G401 (cell line): ENCODE data around the gene CALU. TPM values are rescaled to one million over a fixed set of nuclear protein-coding genes. Genes with fewer than 3 reads are reported as not detected.

Source experiments
- DNase-seq: peaks from one replicate; pipeline ENCODE4 v3.0.0-alpha.2; 2015; ENCODE audit warnings: low spot score
- in situ Hi-C: cut with HindIII; loops from 2 replicates; pipeline ENCODE4 v1.10.0; 2016; ENCODE audit warnings: low sequenced_read_pairs, mixed read lengths
- total RNA-seq: library from RNA; depleted of rRNA; stranded (reverse); fragments of >200 nt; shearing (Covaris generic); gene quantifications from 2 replicates; pipeline ENCODE4 v1.2.3, GENCODE V29; 2014; rRNA removed

The CALU gene
- 86.0 and 136 TPM in 2 replicates for total RNA-seq

DNA sequence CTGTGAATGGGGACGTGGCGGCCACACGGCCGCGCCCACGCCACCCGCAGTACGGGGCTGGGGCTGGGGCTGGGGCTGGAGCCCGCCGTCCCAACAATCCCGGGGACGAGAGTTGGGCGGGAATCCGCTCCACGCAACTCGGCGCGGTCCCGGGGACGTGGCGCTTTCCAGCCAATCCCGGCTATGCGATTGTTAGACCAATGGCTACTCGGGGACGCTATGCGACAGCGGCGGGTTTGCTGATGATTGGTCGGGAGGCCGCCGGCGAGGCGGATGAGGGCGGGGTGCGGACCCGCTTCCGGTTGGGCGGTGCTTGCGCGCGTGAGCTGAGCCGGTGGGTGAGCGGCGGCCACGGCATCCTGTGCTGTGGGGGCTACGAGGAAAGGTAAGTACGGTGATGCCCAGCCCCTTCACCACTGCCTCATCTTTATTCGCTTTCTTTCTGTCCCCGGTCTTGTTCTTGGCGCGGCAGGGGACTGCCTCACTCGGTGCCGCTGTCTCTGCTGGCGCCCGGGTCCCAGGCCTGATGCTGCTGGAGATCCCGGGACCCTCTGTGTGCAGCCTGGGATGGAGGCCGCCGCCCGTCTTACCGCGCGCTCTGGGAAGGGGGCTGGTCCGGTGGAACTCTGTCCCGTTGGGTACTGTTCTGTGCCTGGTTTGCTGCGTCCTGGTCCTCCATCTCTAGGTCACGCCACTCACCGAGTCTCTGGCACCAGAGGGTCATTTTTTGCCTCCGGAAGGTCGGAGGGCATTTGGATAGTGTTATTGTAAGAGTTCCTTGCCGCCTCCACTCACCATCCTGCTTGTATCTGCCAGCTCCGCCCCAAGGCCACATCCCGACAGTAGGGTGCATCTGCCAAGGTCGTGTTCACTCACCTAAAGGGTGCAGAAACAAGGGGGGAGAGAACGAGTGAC lies at the start of gene CALU:
CALU (plus strand) TSS at position 312 of the 915 bp plus-strand sequence. CDS start 9,225 bp downstream, outside the sequence.
- in situ Hi-C loops = no loop called here
- peak; percentile 95 for DNase-seq

DNA sequence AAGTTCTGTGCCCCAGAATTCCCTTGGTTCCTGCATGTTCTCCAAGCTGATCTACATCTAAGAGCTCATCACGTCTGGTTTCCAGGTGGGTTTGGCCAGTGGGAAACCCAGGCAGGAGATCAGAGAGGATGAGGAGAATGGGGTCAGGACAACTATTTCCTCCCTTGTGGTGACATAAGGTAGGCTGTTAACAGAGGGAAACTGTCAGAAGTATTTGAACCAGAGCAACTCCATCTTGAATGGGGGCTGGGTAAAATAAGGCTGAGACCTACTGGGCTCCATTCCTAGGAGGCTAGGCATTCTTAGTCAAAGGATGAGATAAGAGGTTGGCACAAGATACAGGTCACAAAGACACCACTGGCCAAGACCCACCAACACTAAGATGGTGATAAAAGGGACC lies 47.9 kb upstream of the CALU start:
- in situ Hi-C loops = no loop called here
- no peak for DNase-seq

DNA sequence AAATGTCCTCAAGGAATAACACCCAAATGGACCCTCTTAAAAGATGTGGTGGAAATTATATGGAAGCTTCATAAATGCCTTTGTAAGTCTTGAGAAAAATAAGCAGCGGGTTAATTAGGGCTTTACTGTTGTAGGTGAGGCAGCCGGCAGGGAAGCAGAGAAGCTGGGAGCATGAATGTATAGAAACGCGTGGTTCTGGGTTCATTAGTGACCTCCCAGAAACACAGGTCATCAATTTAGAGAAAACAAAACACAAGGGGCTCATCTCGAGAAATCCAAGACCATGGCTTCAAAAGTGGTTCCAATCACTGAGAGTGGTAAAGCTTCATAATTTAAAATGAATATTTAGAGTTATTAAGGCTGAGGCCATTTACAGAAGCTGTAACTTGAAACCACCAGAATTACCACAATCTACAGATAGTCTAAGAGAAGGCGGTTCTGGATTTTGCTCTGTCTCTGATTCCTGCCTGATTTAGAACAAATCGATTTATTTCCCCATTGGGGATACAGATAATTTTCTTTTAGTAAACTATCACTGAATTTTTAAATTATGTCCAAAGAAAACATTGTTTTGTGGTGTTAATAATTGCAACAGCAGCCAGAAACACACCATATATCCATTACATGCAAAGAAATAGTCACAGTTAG lies 46.4 kb upstream of the CALU start:
- in situ Hi-C loops = no loop called here
- DNase-seq = no peak

- no peak for DNase-seq
- in situ Hi-C loops = no loop called here
Measured at GRCh38 chr7:128693373-128694015, 45.7 kb upstream of the CALU start.

- no peak for DNase-seq
Measured at GRCh38 chr7:128694738-128695137, 44.4 kb upstream of the CALU start.

GRCh38 chr7:128697302-128697905 lies 41.8 kb upstream of the CALU start:
- in situ Hi-C loops = no loop called here
- no peak for DNase-seq

More at GRCh38 chr7:128694738-128695137, 44.4 kb upstream of the CALU start:
- in situ Hi-C loops = no loop called here

GRCh38 chr7:128699196-128699712 lies 39.9 kb upstream of the CALU start:
- in situ Hi-C loops = no loop called here
- no peak for DNase-seq

GRCh38 chr7:128699895-128700294 lies 39.3 kb upstream of the CALU start:
- in situ Hi-C loops = no loop called here
- DNase-seq = no peak

GRCh38 chr7:128701062-128701785 lies 37.9 kb upstream of the CALU start:
- no peak for DNase-seq
- in situ Hi-C loops = no loop called here

- no peak for DNase-seq
- in situ Hi-C loops = no loop called here
Measured at GRCh38 chr7:128703609-128704241, 35.4 kb upstream of the CALU start.

GRCh38 chr7:128705891-128706333 lies 33.2 kb upstream of the CALU start:
- in situ Hi-C loops = no loop called here
- DNase-seq = no peak

- in situ Hi-C loops = no loop called here
- no peak for DNase-seq
Measured at GRCh38 chr7:128707752-128708151, 31.4 kb upstream of the CALU start.

DNA sequence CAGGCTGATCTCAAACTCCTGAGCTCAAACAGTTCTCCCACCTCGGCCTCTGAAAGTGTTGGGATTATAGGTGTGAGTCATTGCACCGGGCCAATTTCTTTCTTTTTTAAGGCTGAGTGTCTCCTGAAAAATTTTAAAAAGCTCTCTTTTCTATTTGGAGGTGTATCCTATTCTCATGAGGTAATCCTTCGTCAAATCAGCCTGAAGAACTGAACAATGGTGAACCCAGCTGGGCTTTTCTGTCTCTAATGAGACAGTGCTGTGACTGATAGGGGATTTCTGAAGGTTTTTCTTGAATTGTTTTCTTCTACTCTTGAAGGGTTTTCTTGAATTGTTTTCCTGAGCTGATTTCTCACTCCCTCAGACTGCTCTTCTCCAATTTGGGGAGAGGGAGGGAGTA lies 30.9 kb upstream of the CALU start:
- no peak for DNase-seq
- in situ Hi-C loops = no loop called here

GRCh38 chr7:128708824-128709223 lies 30.3 kb upstream of the CALU start:
- DNase-seq = no peak
- in situ Hi-C loops = no loop called here

DNA sequence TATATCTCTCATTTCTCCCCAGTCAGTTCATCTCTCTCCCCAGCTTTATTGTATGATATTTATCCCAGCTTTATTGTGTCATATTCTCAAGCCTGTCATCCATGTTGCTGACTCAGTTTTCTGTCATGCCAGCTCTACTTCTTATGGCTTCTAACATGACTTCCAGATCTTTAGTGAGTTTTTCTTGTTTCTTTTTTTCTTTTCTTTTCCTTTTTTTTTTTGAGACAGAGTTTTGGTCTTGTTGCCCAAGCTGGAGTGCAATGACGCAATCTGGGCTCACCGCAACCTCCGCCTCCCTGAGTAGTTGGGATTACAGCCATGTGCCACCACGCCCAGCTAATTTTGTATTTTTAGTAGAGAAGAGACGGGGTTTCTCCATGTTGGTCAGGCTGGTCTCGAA lies 28.7 kb upstream of the CALU start:
- DNase-seq = no peak
- in situ Hi-C loops = no loop called here

DNA sequence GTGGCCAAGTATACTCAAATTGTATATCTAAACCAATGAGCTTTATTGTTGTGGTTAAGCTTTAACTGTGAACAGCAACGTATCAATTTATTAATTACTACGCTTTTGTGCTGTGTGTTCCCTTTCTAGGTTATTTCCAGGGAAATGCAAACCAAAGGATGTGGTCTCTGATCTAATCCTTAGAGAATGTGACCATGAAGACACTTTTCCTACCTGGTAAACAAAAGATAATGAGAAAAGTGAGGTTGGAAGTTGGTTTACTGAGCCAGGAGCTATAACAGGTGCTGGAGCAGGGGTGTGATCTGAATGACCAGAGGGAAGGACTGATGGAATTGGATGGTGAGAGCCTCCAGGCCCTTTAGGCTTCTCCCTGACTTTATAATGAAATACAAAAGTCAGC lies 25.4 kb upstream of the CALU start:
- in situ Hi-C loops = no loop called here
- no peak for DNase-seq

DNA sequence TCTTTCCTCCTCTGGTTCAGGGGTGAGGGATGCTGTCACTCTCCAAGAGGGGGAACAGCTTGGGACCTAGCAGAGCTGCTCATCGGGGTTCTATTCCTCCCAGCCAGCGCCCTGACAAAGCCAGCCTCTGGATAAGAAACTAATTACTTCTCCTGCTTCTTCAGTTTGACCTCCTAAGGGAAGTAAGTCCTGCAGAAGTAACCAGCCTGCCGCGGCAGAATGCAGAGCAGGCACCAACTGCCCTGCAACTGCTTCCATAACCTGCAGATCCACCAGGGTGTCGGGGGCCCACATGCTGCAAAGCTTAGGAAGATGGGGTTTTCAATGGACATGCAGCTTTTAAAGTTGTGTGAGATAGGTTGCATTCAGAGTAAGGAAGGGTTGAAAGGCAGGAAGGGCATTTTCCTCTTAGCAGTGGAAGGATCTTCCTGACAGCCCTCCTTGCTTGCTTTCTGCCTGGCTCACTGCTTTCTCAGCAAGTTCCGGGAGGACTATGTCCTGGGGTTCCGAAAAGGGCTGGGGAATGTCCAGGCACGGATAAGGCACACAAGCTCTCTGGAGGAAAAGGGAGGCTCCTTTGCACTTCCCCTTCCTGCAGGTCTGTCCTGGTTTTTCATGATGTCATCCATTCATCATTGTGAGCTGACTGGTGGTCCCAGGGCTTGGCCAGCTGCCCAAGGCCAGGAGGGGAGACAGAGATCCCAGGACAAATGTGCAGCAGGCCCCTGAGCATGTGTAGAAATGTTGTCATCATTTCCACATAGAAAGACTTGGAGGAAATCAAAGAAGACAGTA lies 24.3 kb upstream of the CALU start:
- in situ Hi-C loops = no loop called here
- no peak for DNase-seq
